HFFc6 (cell line): ENCODE measurements around the gene SMC5. TPM values are rescaled to one million over a fixed set of nuclear protein-coding genes. Genes with fewer than 3 reads are reported as not detected.

Source experiments
- DNase-seq: peaks from one replicate; pipeline ENCODE4 v3.0.0-alpha.2; 2018
- H3K27ac Mint-ChIP-seq: 2 replicates; pipeline ENCODE4 v1.8.0; 2020; ENCODE audit warnings: mild to moderate bottlenecking, mixed read lengths
- H3K27me3 Mint-ChIP-seq: 2 replicates; pipeline ENCODE4 v1.8.0; 2021; ENCODE audit warnings: mild to moderate bottlenecking, moderate library complexity, mixed read lengths; ENCODE audit not compliant: insufficient read depth
- H3K36me3 Mint-ChIP-seq: 2 replicates; pipeline ENCODE4 v1.8.0; 2021; ENCODE audit warnings: low read depth, mixed read lengths
- H3K4me1 Mint-ChIP-seq: 2 replicates; pipeline ENCODE4 v1.8.0; 2020; ENCODE audit warnings: low read depth, mixed read lengths
- H3K4me3 Mint-ChIP-seq: 2 replicates; pipeline ENCODE4 v1.8.0; 2020; ENCODE audit warnings: mild to moderate bottlenecking, moderate library complexity, mixed read lengths
- H3K9me3 Mint-ChIP-seq: 2 replicates; pipeline ENCODE4 v1.8.0; 2020; ENCODE audit warnings: mild to moderate bottlenecking, mixed read lengths
- CTCF ChIP-seq: fragments of 200-600 bp; sonication (generic); IDR thresholded peaks from 2 replicates; pipeline ENCODE4 v1.5.0; 2021; ENCODE audit warnings: antibody characterized with exemption, mild to moderate bottlenecking
- total RNA-seq, 6 experiments: library from RNA; stranded (reverse); fragmentation: NEBNext Ultra II Directional; extraction: Animal tissue kit (Norgen Biotek cat#: 25700); gene quantifications; 2 replicates in 1 of 6; 3 replicates in 5 of 6; pipeline ENCODE4 v1.2.3, GENCODE V29; 2021

The SMC5 gene
- total RNA-seq, 6 experiments from 2014 or later, result 16.4 to 20.3 (median 19.2) TPM

GRCh38 chr9:70367305-70367930 is 108.6 kb downstream of the SMC5 start:
- H3K4me3 Mint-ChIP-seq, result no peak overlapping the region
- H3K36me3 Mint-ChIP-seq, result no peaks in the 10 kb centered on the region; the same call in 1 of the 2 replicates
- H3K4me1 Mint-ChIP-seq, result peaks cover 15% of the 10 kb centered on the region
- H3K27ac Mint-ChIP-seq, result no peak overlapping the region
- H3K27me3 Mint-ChIP-seq, result no peaks in the 10 kb centered on the region
- no peak for TF ChIP-seq CTCF
- no peaks in the 10 kb centered on the region for H3K9me3 Mint-ChIP-seq
- DNase-seq, result peak; percentile 22

GRCh38 chr9:70374962-70375618 is 116.3 kb downstream of the SMC5 start:
- DNase-seq, result no peak
- H3K27me3 Mint-ChIP-seq, result no peaks in the 10 kb centered on the region; the same call in 1 of the 2 replicates
- H3K36me3 Mint-ChIP-seq, result no peaks in the 10 kb centered on the region
- H3K4me1 Mint-ChIP-seq, result no peaks in the 10 kb centered on the region
- no peaks in the 10 kb centered on the region for H3K9me3 Mint-ChIP-seq
- H3K4me3 Mint-ChIP-seq, result no peak overlapping the region
- TF ChIP-seq CTCF, result no peak
- no peak overlapping the region for H3K27ac Mint-ChIP-seq

- no peak overlapping the region for H3K27ac Mint-ChIP-seq
- peaks cover 8% of the 10 kb centered on the region; the same call in 1 of the 2 replicates for H3K36me3 Mint-ChIP-seq
- no peaks in the 10 kb centered on the region for H3K9me3 Mint-ChIP-seq
- H3K4me1 Mint-ChIP-seq, result no peaks in the 10 kb centered on the region
- no peak for DNase-seq
- no peaks in the 10 kb centered on the region; the same call in 1 of the 2 replicates for H3K27me3 Mint-ChIP-seq
- no peak for TF ChIP-seq CTCF
- no peak overlapping the region for H3K4me3 Mint-ChIP-seq
Measured at GRCh38 chr9:70382046-70382708, 123.4 kb downstream of the SMC5 start.

- no peak for TF ChIP-seq CTCF
- DNase-seq, result no peak
- peaks cover 8% of the 10 kb centered on the region; the same call in 1 of the 2 replicates for H3K36me3 Mint-ChIP-seq
- H3K27ac Mint-ChIP-seq, result no peak overlapping the region
- H3K4me1 Mint-ChIP-seq, result no peaks in the 10 kb centered on the region
- no peaks in the 10 kb centered on the region; the same call in 1 of the 2 replicates for H3K27me3 Mint-ChIP-seq
- no peaks in the 10 kb centered on the region for H3K9me3 Mint-ChIP-seq
- H3K4me3 Mint-ChIP-seq, result no peak overlapping the region
Measured at GRCh38 chr9:70382709-70383605, 124.2 kb downstream of the SMC5 start.

GRCh38 chr9:70385426-70385825 is 126.6 kb downstream of the SMC5 start:
- Mint-ChIP-seq H3K27me3 (no peaks in the 10 kb centered on the region; the same call in 1 of the 2 replicates), H3K4me3 (no peak overlapping the region), H3K36me3 (peaks cover 8% of the 10 kb centered on the region; the same call in 1 of the 2 replicates), H3K4me1 (peaks cover 14% of the 10 kb centered on the region), H3K27ac (no peak overlapping the region), H3K9me3 (no peaks in the 10 kb centered on the region)
- no peak for TF ChIP-seq CTCF
- no peak for DNase-seq
